ENCODE results near the gene LONP1.

LONP1 gene

GRCh38 chr19:5648464-5648863 lies 71.5 kb downstream of the LONP1 start:
- no peak for DNase-seq (ENCODE audit: low read depth)

- no peak for DNase-seq (ENCODE audit: low read depth)
These were observed 73.2 kb downstream of the LONP1 start for GRCh38 chr19:5646703-5647102.

GRCh38 chr19:5645409-5645808 lies 74.5 kb downstream of the LONP1 start:
- DNase-seq (ENCODE audit: low read depth), result no peak

- DNase-seq (ENCODE audit: low read depth), result no peak
These were observed 75.9 kb downstream of the LONP1 start for GRCh38 chr19:5644037-5644436.

GRCh38 chr19:5643060-5643459 lies 76.9 kb downstream of the LONP1 start:
- no peak for DNase-seq (ENCODE audit: low read depth)

GRCh38 chr19:5642204-5642603 lies 77.7 kb downstream of the LONP1 start:
- DNase-seq (ENCODE audit: low read depth), result no peak

Data from stimulated activated CD8-positive, alpha-beta memory T cell treated with anti-CD3 and anti-CD28 coated beads, Interleukin-12 subunit alpha, Interleukin-12 subunit beta, amount 100 ng/mL, for 4 hours (primary cell).